Prostate gland (tissue), 2 donors: ENCODE measurements around the gene CDK1.

Experiments used
- CTCF ChIP-seq, 4 experiments: fragments of 200-600 bp in 2 of 4; fragments of 450-650 bp in 2 of 4; sonication (generic) in 2 of 4; IDR thresholded peaks; 1 replicate in 3 of 4; 2 replicates in 1 of 4; pipeline ENCODE4 v1.5.1; 2016 to 2019; ENCODE audit warnings: antibody characterized with exemption in 4 of 4, mild to moderate bottlenecking in 2 of 4, moderate library complexity in 2 of 4
- POLR2A ChIP-seq: fragments of 450-650 bp; IDR thresholded peaks from one replicate; pipeline ENCODE4 v1.6.1; 2016; ENCODE audit warnings: antibody characterized with exemption, mild to moderate bottlenecking
- POLR2AphosphoS5 ChIP-seq: sonication (generic); formaldehyde crosslinking; IDR thresholded peaks from one replicate; pipeline ENCODE4 v1.6.1; 2017; ENCODE audit warnings: antibody characterized with exemption

- no peak for TF ChIP-seq CTCF (IDR thresholded peaks at IDR 0.05)
- TF ChIP-seq POLR2AphosphoS5: no peak
- TF ChIP-seq POLR2A: no peak
Observed at GRCh38 chr10:60801522-60801921, 23.2 kb downstream of the CDK1 start.
